ENCODE data around the gene ISG20L2.
A peak's percentile ranks its signal among the peaks of the same experiment; 100 is the strongest.

ISG20L2 gene

DNA sequence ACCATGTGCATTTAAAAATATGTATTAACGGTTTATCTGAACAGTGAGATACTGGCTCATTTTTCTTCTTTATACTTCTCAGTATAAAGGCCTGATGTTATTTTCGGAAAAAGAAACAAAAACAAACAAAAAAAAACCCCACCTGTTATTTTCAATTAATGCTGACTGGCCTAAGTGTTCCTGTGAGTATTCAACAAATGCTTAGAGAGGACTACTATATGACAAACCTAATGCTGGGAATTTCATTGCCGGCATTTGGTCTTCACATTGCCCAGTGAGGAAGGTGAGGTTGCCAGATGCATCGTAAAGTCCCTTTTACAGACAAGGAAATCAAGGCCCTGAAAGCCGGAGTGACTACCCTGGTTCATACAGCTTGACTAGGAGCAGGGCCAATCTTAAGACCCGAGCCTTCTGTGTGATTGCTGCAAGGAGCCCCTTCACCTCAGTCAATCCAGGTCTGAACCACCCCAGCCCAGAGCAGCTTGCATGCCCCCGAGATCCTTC lies 11.7 kb upstream of the ISG20L2 start:
- DNase-seq, result no peak

DNA sequence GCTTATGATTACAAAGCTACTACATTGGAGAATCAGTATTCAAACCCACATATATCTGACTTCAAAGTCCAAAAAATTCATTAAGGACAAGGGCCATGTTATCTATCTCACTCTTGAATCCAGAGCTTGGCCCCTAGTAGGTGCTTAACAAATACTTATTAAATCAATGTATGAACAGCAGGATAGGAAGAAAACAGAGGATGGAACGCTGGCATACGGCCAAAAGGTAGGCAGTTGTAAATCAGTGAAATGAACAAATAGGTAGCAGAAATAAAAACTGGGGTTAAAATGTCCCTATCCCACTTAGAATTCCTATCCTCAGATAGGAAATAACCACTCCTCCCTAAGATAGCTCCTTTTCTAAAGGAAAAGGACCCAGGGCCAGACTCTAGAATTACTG lies 10.3 kb upstream of the ISG20L2 start:
- DNase-seq, result no peak

DNA sequence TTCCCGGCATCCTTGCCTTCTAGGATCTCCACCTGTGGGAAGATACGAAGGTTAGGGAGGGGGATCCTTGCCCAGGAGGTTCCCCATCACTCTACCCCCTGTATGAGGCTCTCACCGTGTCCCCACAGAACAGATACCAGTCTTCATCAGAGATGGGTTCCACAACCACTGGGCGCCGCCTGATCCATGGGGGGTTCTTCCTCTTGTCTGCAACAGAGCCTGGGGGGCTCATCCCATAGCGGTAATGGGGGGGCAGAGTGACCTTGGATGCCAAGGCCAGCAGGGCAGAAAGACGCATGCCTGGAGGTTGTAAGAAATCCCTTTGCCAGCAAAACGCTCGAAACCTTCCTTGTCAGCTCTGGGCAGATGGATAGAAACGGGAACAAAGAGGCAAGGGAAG lies 9.8 kb upstream of the ISG20L2 start:
- DNase-seq, result no peak

GRCh38 chr1:156733989-156734584 lies 5.5 kb upstream of the ISG20L2 start:
- DNase-seq, result no peak

- peak; percentile 78 for DNase-seq
These were observed 504 bp downstream of the ISG20L2 start, which contains the start of gene METTL25B for GRCh38 chr1:156727926-156728598. Gene METTL25B (plus strand): TSS chr1:156728469. CDS start chr1:156729105, 636 bp downstream.

DNA sequence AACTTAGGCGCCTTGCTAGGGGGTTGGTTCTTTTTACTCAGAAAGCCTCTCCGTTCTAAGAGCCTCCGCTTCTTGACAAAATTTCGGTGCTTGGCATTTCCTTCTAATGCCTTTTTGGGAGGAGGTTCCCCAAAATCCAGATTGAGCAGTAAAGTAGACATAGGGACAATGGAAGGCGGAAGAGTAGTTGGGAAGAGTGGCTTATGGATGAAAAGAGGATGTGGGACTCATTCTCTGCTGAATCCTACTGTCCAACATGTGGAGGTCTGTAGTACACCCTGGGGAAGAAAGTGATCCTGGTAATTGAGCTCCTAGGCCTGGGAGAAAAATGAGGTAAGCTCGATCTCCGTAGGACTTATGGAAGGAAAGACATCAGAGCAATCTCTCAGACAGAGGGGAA lies 1.1 kb downstream of the ISG20L2 start:
- peak; percentile 27 for DNase-seq

GRCh38 chr1:156726549-156727226 lies 1.9 kb downstream of the ISG20L2 start:
- peak; percentile 71 for DNase-seq

- peak; percentile 88 for DNase-seq
These were observed 2.8 kb downstream of the ISG20L2 start for GRCh38 chr1:156725683-156726280.

DNA sequence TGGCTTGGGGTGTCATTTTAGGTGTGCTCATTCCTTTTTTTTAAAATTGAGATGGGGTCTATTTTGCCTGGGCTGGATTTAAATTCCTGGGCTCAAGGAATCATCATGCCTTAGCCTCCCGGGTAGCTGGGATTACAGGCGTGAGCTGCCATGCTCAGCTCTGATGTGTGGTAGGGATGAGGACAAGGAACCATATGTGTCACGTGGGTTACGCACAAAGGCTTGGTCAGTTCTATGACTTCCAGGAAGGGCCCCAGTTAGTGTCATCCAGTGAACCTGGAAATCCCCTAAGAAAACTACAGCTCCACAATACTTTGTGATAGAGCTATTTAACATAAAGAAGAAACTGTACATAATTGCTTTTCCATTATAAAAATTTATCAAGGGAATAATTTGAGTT lies 7.0 kb downstream of the ISG20L2 start:
- DNase-seq, result no peak

- DNase-seq, result no peak
These were observed 7.4 kb downstream of the ISG20L2 start for GRCh38 chr1:156721131-156721530.

DNA sequence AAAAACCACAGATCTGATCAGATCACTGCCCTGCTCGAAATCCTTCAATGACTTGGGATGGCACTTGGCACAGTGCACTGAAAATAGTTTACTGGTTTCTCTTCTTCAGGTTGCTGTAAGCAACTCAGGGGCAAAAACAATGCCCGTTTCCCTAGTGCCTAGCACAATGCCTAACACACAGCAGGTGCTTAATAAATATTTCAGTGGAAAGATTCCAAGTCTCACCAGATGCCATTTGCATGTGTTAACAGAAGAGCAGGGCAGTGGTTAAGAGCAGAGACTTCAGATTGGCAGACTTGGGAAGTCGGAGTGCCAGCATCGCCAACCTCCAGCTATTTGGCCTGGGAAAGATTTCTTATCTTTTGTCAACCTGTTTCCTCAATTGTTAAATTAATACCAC lies 11.2 kb downstream of the ISG20L2 start:
- DNase-seq, result no peak

GRCh38 chr1:156714830-156715229 lies 13.7 kb downstream of the ISG20L2 start:
- DNase-seq, result no peak

DNA sequence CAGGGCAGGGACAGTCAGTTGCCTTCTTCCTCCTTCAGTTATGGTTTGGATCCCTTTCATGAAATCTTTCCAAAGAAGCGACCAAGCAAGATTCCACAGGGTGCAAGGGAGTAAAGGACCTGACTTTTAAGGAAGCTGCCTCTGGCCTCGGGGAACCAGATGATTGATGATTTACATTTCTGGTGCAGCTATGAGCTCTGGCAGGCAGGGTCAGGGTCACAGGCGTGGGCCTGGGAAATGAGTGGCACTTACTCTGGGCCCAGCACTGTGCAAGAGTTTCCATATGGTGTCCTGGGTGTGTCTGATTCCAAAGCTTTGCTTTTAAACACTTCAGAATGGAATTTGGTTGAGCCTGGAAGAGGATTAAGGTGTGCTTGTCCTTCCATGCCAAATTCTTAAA lies 15.9 kb downstream of the ISG20L2 start:
- no peak for DNase-seq

GRCh38 chr1:156711011-156711817 lies 17.4 kb downstream of the ISG20L2 start:
- no peak for DNase-seq

- DNase-seq, result no peak
These were observed 18.6 kb downstream of the ISG20L2 start for GRCh38 chr1:156709757-156710489.

- DNase-seq, result no peak
These were observed 19.5 kb downstream of the ISG20L2 start for GRCh38 chr1:156709031-156709430.

DNA sequence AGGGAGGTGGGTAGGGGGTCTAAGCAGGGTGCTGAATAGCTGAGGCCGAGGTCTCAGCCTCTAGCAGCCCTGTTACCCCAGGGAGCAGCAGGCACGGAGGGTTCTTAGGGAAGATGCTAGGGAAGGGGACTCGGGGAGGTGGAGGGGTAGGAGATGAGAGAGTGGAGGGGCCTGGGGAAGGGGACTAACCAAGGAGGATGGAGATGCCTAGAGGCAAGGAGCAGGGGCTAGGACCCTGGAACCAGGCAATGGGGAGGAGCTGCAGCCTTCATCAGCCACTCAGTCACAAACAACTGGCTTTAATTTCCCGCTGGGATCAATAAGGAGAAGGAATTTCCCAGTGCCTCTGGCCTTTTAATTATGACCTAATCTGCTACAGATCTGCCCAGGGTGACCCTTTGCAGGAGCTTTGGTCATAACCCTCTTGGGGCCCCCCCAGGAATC lies 20.3 kb downstream of the ISG20L2 start:
- no peak for DNase-seq

GRCh38 chr1:156707417-156708217 lies 20.9 kb downstream of the ISG20L2 start:
- no peak for DNase-seq

DNA sequence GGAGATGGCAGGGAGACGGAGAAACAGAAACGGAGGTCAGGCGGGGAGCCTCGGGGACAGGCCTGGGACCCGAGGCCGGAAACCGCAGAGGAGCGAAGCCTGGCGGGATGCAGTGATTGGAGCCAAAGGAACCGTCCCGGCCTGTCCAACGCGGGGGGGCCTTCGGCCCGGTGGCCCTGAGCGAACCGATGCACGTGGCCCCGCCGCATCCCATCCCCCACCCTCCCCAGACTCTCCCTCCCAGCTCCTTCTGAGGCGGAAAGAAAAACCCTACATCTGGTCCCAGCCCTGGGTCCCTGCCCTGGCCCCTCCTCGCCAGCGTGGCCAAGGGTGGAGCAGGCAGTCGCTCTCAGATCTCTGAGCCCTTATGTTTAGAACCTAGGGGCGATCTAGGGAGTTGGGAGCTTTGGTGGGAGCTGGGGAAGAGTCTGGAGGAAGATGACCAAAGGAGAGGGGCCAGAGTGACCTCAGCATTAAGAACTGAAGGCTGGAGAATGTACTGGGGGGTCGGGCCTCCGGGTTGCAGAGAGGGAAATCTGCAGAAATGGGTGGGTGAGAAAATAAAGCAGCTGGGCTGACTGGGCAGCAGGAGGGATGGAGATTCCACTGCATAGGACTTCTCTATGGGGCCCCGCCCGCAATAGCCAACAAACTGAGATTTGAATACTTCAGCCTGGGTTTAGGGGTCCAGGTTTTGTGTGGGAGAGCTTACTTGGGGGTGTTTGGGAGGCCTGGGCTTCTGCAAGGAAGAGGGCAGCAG lies 21.7 kb downstream of the ISG20L2 start:
- DNase-seq, result no peak

Data from MV-4-11 (cell line).